B cell (primary cell): ENCODE results near the gene LTBP3.

Experiments
- EZH2 ChIP-seq: IDR thresholded peaks from 2 replicates; pipeline ENCODE4 v1.6.1; 2012; ENCODE audit warnings: borderline replicate concordance, low read depth, mild to moderate bottlenecking, moderate library complexity, low read length; ENCODE audit not compliant: insufficient read depth, poor library complexity, severe bottlenecking
- TF ChIP-seq, protein P1 (sequence below): fragments of 200-600 bp; IDR thresholded peaks from one replicate; pipeline ENCODE4 v1.8.0; 2022; ENCODE audit warnings: antibody characterized with exemption, mild to moderate bottlenecking

DNA sequence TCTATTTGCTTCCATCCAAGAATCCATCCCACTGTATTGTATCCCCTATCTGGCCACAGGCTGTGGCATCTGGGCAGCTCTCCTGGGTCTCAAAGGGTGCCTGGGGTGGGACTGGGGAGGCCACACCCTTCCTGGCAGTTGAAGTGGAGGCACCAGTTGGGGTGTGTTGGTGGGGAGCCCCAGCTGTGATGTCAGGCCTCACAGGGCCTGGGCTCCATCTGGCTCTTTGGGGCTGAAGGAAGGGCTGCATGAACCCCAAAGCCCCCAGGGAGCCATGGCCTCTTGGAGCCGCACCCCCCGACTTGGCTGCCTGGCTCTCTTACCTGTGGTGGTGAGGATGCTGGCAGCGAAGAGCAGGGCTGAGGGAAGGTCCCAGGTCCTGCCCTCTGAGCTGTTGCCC is 37.0 kb upstream of the LTBP3 start:
- TF ChIP-seq, protein P1, sequence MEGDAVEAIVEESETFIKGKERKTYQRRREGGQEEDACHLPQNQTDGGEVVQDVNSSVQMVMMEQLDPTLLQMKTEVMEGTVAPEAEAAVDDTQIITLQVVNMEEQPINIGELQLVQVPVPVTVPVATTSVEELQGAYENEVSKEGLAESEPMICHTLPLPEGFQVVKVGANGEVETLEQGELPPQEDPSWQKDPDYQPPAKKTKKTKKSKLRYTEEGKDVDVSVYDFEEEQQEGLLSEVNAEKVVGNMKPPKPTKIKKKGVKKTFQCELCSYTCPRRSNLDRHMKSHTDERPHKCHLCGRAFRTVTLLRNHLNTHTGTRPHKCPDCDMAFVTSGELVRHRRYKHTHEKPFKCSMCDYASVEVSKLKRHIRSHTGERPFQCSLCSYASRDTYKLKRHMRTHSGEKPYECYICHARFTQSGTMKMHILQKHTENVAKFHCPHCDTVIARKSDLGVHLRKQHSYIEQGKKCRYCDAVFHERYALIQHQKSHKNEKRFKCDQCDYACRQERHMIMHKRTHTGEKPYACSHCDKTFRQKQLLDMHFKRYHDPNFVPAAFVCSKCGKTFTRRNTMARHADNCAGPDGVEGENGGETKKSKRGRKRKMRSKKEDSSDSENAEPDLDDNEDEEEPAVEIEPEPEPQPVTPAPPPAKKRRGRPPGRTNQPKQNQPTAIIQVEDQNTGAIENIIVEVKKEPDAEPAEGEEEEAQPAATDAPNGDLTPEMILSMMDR, result no peak
- no peak for TF ChIP-seq EZH2
